Suppressor macrophage treated with lipopolysaccharide for 1 hour (primary cell): ENCODE results near the gene TRAFD1.
A peak's percentile ranks its signal among the peaks of the same experiment; 100 is the strongest.

Experiments
- DNase-seq, 3 donors: peaks; one replicate each; pipeline ENCODE4 v3.0.0-alpha.2; 2020 to 2022

The TRAFD1 gene

GRCh38 chr12:112176321-112177010 is 51.1 kb downstream of the TRAFD1 start:
- DNase-seq: no peak

GRCh38 chr12:112178796-112179195 is 53.4 kb downstream of the TRAFD1 start:
- DNase-seq: no peak

GRCh38 chr12:112179341-112179740 is 54.0 kb downstream of the TRAFD1 start:
- no peak for DNase-seq

- DNase-seq: no peak
Measured at GRCh38 chr12:112179916-112180315, 54.6 kb downstream of the TRAFD1 start.

- DNase-seq: no peak
Measured at GRCh38 chr12:112180422-112180821, 55.1 kb downstream of the TRAFD1 start.

- no peak for DNase-seq
Measured at GRCh38 chr12:112182499-112182898, 57.1 kb downstream of the TRAFD1 start.

GRCh38 chr12:112183141-112184021 is 58.0 kb downstream of the TRAFD1 start:
- DNase-seq: peak in 2 of 3 donors; percentile 6 to 37

- no peak for DNase-seq
Measured at GRCh38 chr12:112184056-112184887, 58.9 kb downstream of the TRAFD1 start.

- no peak for DNase-seq
Measured at GRCh38 chr12:112185093-112185923, 59.9 kb downstream of the TRAFD1 start.

- no peak for DNase-seq
Measured at GRCh38 chr12:112188130-112188830, 62.9 kb downstream of the TRAFD1 start.

GRCh38 chr12:112190231-112191025 is 65.1 kb downstream of the TRAFD1 start:
- peak in 1 of 3 donors; percentile 29 for DNase-seq

GRCh38 chr12:112191201-112191600 is 65.8 kb downstream of the TRAFD1 start:
- DNase-seq: no peak

GRCh38 chr12:112191840-112192321 is 66.5 kb downstream of the TRAFD1 start:
- DNase-seq: no peak

GRCh38 chr12:112192475-112192874 is 67.1 kb downstream of the TRAFD1 start:
- no peak for DNase-seq

- no peak for DNase-seq
Measured at GRCh38 chr12:112194601-112195247, 69.4 kb downstream of the TRAFD1 start.

GRCh38 chr12:112196196-112196875 is 71.0 kb downstream of the TRAFD1 start:
- no peak for DNase-seq

- peak; percentile 26 to 46 (median 28) for DNase-seq
Measured at GRCh38 chr12:112198120-112198733, 72.9 kb downstream of the TRAFD1 start.

- no peak for DNase-seq
Measured at GRCh38 chr12:112199136-112199535, 73.8 kb downstream of the TRAFD1 start.
